ENCODE results near the gene CXorf58. TPM values are rescaled to one million over a fixed set of nuclear protein-coding genes. Genes with fewer than 3 reads are reported as not detected.
"Not testable (repeated sequence)": the region's sequence is repeated elsewhere in the genome, so short reads cannot be mapped to it uniquely, and the experiment has no call there.

CXorf58 gene
- total RNA-seq, 2 experiments from 2014 or later: not detected

DNA sequence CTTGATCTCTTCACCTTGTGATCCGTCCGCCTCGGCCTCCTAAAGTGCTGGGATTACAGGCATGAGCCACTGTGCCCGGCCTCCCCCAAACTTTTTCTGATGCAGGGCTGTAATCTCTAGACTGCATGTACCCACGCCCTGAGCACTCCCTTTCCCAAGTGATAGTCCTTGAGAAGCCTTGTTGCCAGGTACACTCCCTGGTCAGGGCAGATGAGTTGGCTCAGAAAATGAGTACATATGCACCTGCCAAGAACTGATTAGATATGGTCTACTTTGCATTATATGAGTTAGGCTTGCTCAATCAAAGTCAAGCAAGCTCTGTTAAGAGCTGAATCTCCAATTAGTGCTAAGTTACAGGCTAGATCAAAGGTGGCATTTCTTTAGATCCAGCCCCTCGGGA lies 20.4 kb upstream of the CXorf58 start:
- DNase-seq: no peak
- ChIA-PET POLR2A (no interaction called here), CTCF (interaction anchor here (1.4 kb wide), 1 partner anchor 15 kb away, joined by 5 read pairs; no protein-coding TSS in a partner anchor)
- Mint-ChIP-seq H3K4me3 (no peak overlapping the region), H3K36me3 (ENCODE audit: low read depth) (no peaks in the 10 kb centered on the region), H3K4me1 (peaks cover 10% of the 10 kb centered on the region), H3K27ac (no peak overlapping the region), H3K9me3 (no peaks in the 10 kb centered on the region), H3K27me3 (no peaks in the 10 kb centered on the region)

DNA sequence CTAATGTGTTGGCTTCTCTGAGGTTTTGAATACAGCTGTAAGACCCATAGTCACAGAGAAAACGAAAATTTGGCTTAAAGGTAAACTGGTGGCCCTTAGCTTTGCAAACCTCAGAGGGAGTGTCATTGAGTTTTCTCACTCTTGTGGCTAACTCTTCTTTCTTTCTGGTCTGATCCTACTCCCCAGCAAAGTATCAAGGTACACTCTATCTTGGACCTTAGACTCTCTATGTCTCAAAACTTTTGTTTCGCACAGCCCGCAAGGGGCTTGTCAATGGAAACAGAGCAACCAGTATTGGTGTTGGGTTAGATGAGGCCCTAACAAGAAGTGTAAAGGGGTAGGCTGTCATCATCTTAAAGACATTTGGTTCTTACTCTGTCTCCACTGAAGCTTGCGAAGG lies 19.9 kb upstream of the CXorf58 start:
- DNase-seq: no peak
- ChIA-PET POLR2A (no interaction called here), CTCF (interaction anchor here (1.4 kb wide), 1 partner anchor 14 kb away, joined by 5 read pairs; no protein-coding TSS in a partner anchor)
- Mint-ChIP-seq H3K9me3 (no peaks in the 10 kb centered on the region), H3K36me3 (ENCODE audit: low read depth) (no peaks in the 10 kb centered on the region), H3K4me1 (peaks cover 10% of the 10 kb centered on the region), H3K4me3 (no peak overlapping the region), H3K27ac (no peak overlapping the region), H3K27me3 (no peaks in the 10 kb centered on the region)

DNA sequence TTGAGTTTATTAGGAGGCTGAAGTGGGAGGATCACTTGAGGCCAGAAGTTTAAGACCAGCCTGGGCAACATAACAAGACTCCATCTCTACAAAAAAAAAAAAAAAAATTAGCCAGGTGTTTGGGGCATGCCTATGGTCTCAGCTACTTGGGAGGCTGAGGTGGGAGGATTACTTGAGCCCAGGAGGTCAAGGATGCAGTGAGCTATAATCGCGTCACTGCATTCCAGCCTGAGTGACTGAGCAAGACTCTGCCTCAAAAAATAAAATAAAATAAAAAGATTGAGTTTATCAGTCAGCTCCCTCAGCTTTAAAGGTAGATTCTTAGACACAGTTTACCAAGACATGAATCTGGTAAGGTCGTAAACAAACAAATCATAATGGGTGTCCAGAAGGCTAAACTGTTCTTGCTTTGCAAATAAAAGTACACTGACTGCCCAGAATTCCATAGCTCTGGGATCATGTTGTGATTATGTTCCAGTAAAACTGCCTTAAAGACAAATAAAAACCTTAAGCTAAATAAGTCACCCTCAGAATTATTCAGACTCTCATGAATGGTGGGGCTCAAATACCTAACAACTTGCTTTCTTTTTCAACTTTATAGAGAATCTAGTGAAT lies 18.8 kb upstream of the CXorf58 start:
- ChIA-PET CTCF (interaction anchor here (0.7 to 0.9 kb wide), 2 partner anchors 13 to 15 kb away, joined by 5 read pairs; no protein-coding TSS in a partner anchor), POLR2A (no interaction called here)
- Mint-ChIP-seq H3K27ac (no peak overlapping the region), H3K9me3 (no peaks in the 10 kb centered on the region), H3K4me3 (no peak overlapping the region), H3K36me3 (ENCODE audit: low read depth) (no peaks in the 10 kb centered on the region), H3K27me3 (no peaks in the 10 kb centered on the region), H3K4me1 (peaks cover 6% of the 10 kb centered on the region)
- no peak for DNase-seq

DNA sequence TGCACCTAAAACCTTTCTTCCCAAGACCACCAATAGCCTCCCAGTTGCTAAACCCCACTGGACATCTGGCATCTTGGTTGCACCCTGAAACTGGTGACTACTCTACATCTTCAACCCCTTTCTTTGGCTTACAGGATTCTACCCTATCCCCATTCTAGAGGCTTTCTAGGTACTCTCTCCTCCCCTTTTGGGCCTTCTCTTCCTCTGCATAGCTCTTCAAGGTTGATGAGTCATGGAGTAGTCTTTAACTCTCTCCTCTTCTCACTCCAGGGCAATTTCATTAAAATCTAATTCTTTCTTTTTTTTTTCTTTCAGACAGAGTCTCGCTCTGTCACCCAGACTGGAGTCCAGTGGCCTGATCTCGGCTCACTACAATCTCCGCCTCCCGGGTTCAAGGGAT lies 16.9 kb upstream of the CXorf58 start:
- no peak overlapping the region for H3K4me3 Mint-ChIP-seq
- H3K9me3 Mint-ChIP-seq: no peaks in the 10 kb centered on the region
- no peak for DNase-seq
- H3K36me3 Mint-ChIP-seq (ENCODE audit: low read depth): peaks cover 2% of the 10 kb centered on the region
- POLR2A ChIA-PET: no interaction called here
- H3K27me3 Mint-ChIP-seq: no peaks in the 10 kb centered on the region
- CTCF ChIA-PET: no interaction called here
- peaks cover 3% of the 10 kb centered on the region for H3K4me1 Mint-ChIP-seq
- no peak overlapping the region for H3K27ac Mint-ChIP-seq

DNA sequence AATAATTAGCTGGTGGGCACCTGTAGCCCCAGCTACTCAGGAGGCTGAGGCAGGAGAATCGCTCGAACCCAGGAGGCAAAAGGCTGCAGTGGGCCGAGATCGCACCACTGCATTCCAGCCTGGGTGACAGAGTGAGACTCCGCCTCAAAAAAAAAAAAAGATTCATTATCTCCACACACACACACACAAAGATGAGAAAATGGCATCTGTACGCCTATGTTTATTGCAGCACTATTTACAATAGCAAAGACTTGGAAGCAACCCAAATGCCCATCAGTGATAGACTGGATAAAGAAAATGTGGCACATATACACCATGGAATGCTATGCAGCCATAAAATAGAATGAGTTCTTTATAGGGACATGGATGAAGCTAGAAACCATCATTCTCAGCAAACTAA lies 12.8 kb upstream of the CXorf58 start:
- H3K36me3 Mint-ChIP-seq (ENCODE audit: low read depth); DNase-seq; CTCF ChIA-PET; H3K9me3 Mint-ChIP-seq; H3K27ac Mint-ChIP-seq; H3K27me3 Mint-ChIP-seq; H3K4me3 Mint-ChIP-seq; POLR2A ChIA-PET: not testable (repeated sequence)
- H3K4me1 Mint-ChIP-seq: peaks cover 17% of the 10 kb centered on the region

DNA sequence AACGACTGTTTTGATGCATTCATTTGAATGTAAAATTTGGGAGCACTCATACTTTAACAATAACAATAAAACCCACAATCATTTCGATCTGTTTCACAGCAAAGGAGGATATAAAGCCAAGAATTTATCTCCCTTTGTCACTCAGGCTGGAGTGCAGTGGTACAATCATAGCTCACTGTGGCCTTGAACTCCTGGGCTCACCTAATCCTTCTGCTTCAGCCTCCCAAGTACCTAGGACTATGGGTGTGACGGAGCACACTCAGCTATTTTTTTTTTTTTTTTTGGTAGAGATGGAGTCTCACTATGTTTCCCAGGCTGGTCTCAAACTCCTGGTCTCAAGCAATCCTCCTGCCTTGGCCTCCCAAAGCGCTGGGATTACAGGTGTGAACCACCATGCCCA lies 11.3 kb upstream of the CXorf58 start:
- H3K9me3 Mint-ChIP-seq; DNase-seq; H3K4me3 Mint-ChIP-seq; H3K27me3 Mint-ChIP-seq; H3K36me3 Mint-ChIP-seq (ENCODE audit: low read depth); H3K27ac Mint-ChIP-seq: not testable (repeated sequence)
- CTCF ChIA-PET: interaction anchor here (0.6 to 0.8 kb wide), 2 partner anchors 114 to 126 kb away, joined by 3 to 4 read pairs; no protein-coding TSS in a partner anchor
- H3K4me1 Mint-ChIP-seq: peaks cover 20% of the 10 kb centered on the region
- POLR2A ChIA-PET: interaction anchor here (0.7 kb wide), 1 partner anchor 114 kb away, joined by 3 read pairs; the partner anchor contains the start of gene SAT1

DNA sequence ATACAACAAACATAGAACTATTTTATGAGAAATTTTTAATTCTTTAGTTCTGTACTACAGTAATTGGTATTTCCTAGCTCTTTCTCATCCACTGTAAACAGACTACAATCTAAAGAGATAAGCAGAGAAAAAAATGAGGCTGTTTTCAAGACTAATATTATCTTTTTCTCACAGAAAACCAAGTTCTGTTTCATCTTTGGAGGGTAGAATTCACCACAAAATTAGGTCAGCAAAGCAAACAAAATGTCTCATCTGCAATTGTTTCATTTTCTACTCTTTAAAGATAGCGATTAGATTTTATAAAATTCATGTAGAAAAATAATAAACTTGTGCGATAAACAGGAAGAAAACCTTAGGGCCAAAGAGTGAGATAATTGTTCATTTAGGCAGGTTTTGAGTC lies 10.8 kb upstream of the CXorf58 start:
- H3K9me3 Mint-ChIP-seq: no peaks in the 10 kb centered on the region
- no peak for DNase-seq
- H3K4me1 Mint-ChIP-seq: peaks cover 20% of the 10 kb centered on the region
- peaks cover 2% of the 10 kb centered on the region for H3K36me3 Mint-ChIP-seq (ENCODE audit: low read depth)
- no peaks in the 10 kb centered on the region for H3K27me3 Mint-ChIP-seq
- POLR2A ChIA-PET: interaction anchor here (0.7 kb wide), 1 partner anchor 114 kb away, joined by 3 read pairs; the partner anchor contains the start of gene SAT1
- H3K27ac Mint-ChIP-seq: no peak overlapping the region
- CTCF ChIA-PET: interaction anchor here (0.8 kb wide), 1 partner anchor 126 kb away, joined by 3 read pairs; no protein-coding TSS in a partner anchor
- no peak overlapping the region for H3K4me3 Mint-ChIP-seq

DNA sequence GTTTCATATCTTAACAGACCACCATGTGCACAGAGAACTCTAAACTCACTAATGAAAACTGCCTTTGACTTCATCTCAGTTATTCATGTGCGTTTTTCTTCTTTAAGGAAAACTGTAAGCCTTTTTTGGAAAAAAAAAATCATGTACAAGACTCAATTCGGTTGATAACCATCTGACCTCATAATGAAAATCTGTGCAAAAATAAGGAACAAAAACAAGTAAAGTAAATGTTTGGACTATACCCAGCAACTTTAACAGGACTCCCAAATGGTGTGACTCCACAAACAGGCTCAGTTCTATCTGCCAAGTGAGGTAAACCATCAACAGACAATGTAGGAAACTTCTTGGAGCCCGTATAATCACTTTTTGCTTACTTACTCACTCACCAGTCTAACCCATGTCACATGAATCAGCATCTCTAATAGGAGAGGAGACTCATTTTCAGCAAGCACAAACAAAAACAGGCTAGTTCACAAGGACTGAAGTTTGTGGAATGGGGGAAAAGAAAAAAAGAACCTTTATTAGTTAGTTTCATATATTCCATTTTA lies 9.3 kb upstream of the CXorf58 start:
- POLR2A ChIA-PET: no interaction called here
- Mint-ChIP-seq H3K4me3 (no peak overlapping the region), H3K36me3 (ENCODE audit: low read depth) (peaks cover 2% of the 10 kb centered on the region), H3K9me3 (no peaks in the 10 kb centered on the region), H3K4me1 (peaks cover 20% of the 10 kb centered on the region), H3K27me3 (no peaks in the 10 kb centered on the region), H3K27ac (no peak overlapping the region)
- CTCF ChIA-PET: no interaction called here
- DNase-seq: no peak

DNA sequence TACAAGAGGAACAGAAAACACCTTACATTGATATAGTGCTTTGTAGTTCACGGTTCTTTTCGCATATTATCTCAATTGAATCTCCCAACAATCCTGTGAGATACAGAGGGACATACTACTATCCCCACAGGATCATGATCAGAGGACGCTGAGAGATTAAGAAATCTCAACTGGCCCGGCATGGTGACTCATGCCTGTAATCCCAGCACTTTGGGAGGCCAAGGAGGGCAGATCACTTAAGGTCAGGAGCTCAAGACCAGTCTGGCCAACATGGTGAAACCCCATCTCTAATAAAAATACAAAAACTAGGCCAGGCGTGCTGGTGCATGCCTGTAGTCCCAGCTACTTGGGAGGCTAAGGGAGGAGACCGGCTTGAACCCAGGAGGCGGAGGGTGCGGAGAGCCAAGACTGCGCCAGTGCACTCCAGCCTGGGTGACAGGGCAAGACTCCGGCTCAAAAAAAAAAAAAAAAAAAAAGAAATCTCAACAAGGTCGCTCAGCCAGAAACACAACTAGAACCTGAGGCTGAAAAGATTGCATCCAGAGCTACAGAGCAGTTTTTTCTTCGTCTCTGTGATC lies 7.5 kb upstream of the CXorf58 start:
- CTCF ChIA-PET: interaction anchor here (1.2 to 3.7 kb wide), 4 partner anchors 112 to 207 kb away, joined by 3 to 80 read pairs (median 52); partner anchors contain the start of genes EIF2S3 and SAT1

DNA sequence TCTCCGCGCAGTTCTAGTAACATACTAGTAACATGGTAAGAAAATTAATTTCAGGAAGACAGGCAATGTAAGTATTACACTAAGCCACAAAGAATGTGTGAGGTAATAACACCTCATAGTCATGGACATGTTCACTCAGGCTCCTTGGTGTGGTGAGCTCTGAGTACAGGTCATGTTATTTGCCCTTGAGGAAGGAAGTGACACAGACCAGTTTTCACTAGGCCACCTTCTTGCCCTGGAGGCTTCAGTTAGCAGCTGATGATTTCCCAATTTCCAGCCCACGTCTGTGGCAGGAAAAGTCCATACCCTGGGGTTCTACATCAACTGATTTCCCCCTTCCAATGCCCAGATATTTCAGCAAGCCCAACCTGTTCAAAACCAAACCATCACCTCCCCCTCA lies 6.7 kb upstream of the CXorf58 start:
- Mint-ChIP-seq H3K4me3 (no peak overlapping the region), H3K4me1 (peaks cover 24% of the 10 kb centered on the region), H3K27ac (no peak overlapping the region), H3K36me3 (ENCODE audit: low read depth) (no peaks in the 10 kb centered on the region), H3K9me3 (no peaks in the 10 kb centered on the region), H3K27me3 (no peaks in the 10 kb centered on the region)
- no peak for DNase-seq
- POLR2A ChIA-PET: interaction anchor here (1.1 to 3.0 kb wide), 3 partner anchors 117 to 158 kb away, joined by 3 to 44 read pairs (median 5); partner anchors contain the start of genes ACOT9 and SAT1
- CTCF ChIA-PET: interaction anchor here (0.8 to 3.7 kb wide), 12 partner anchors 81 to 218 kb away, joined by 3 to 80 read pairs (median 10); partner anchors contain the start of genes ACOT9, EIF2S3, KLHL15 and SAT1

More for the DNA sequence above, 7.5 kb upstream of the CXorf58 start:
- no peak for DNase-seq
- H3K36me3 Mint-ChIP-seq (ENCODE audit: low read depth): peaks cover under 1% of the 10 kb centered on the region
- no peaks in the 10 kb centered on the region for H3K9me3 Mint-ChIP-seq
- H3K4me3 Mint-ChIP-seq: no peak overlapping the region
- POLR2A ChIA-PET: interaction anchor here (1.1 to 3.0 kb wide), 2 partner anchors 117 to 157 kb away, joined by 3 to 44 read pairs; partner anchors contain the start of genes ACOT9 and SAT1
- peaks cover 22% of the 10 kb centered on the region for H3K4me1 Mint-ChIP-seq
- no peak overlapping the region for H3K27ac Mint-ChIP-seq
- H3K27me3 Mint-ChIP-seq: no peaks in the 10 kb centered on the region

DNA sequence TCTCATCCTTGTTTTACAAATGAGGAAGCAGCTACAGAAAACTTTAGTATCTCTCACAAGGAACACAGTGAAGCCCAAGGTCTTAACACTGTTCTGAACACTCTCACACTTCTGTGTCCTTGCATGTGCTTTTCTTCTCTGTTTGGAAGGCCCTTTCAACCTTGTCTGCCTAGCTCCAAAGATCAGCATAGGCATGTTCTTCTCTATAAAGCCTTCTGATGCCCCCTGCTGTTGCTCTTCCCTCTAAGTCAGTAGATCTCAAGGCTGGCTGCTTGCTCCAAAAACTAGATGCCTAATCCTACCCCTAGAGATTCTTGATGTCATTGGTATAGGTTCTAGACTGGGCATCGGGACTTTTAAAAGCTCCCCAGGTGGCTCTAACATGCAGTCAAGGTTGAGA lies 6.0 kb upstream of the CXorf58 start:
- Mint-ChIP-seq H3K4me1 (peaks cover 26% of the 10 kb centered on the region), H3K27me3 (no peaks in the 10 kb centered on the region), H3K27ac (no peak overlapping the region), H3K9me3 (no peaks in the 10 kb centered on the region), H3K36me3 (ENCODE audit: low read depth) (no peaks in the 10 kb centered on the region), H3K4me3 (no peak overlapping the region)
- peak; percentile 48 for DNase-seq
- ChIA-PET CTCF (interaction anchor here (0.6 to 3.7 kb wide), 31 partner anchors 10 to 516 kb away, joined by 3 to 80 read pairs (median 5); partner anchors contain the start of genes ACOT9, EIF2S3, KLHL15 and SAT1), POLR2A (interaction anchor here (0.9 to 3.0 kb wide), 7 partner anchors 82 to 208 kb away, joined by 3 to 44 read pairs (median 4); partner anchors contain the start of gene SAT1)

DNA sequence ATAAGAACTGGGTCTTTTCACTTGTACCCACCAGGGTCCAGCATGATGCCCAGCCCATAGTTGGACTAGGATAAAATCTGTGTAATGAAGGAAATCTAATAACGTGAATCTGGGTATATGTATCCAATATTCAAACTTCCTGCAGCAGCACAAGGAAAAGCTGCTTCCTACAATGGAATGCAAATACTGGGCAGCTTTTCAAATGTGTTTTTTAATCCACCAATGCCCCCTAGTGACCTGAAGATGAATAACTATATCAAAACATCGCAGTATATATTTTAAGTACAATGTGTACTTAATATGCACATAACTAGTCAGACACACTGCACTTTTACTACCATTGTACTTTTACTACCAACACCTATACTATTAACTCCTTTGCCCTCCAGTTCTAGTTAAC lies 5.4 kb upstream of the CXorf58 start:
- Mint-ChIP-seq H3K9me3 (no peaks in the 10 kb centered on the region), H3K36me3 (ENCODE audit: low read depth) (no peaks in the 10 kb centered on the region), H3K4me1 (peaks cover 20% of the 10 kb centered on the region), H3K27ac (no peak overlapping the region), H3K4me3 (no peak overlapping the region), H3K27me3 (no peaks in the 10 kb centered on the region)
- ChIA-PET POLR2A (interaction anchor here (0.9 to 3.0 kb wide), 7 partner anchors 83 to 209 kb away, joined by 3 to 44 read pairs (median 4); partner anchors contain the start of gene SAT1), CTCF (interaction anchor here (0.6 to 3.7 kb wide), 29 partner anchors 10 to 518 kb away, joined by 3 to 80 read pairs (median 5); partner anchors contain the start of genes ACOT9, EIF2S3, KLHL15 and SAT1)
- DNase-seq: no peak

DNA sequence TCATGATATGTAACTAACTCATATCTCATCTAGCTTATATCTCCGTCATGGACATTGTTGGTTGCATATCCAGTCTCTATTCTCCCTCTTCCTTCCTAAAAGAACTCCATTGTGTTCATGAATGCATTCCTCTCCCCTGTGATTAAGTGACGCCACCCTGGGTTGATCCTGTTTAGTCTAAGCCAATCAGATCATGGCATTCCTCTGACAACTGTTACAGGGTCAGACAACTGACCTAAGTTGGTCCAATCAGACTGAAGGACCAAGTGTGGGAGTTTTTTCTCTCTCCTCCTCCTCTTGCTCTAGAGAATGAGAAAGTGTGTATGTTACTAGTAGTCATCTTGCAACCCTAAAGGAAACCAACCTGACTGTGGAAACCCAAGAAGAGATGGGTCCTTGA lies 3.7 kb upstream of the CXorf58 start:
- H3K9me3 Mint-ChIP-seq: no peaks in the 10 kb centered on the region
- no peak for DNase-seq
- H3K36me3 Mint-ChIP-seq (ENCODE audit: low read depth): no peaks in the 10 kb centered on the region
- H3K27me3 Mint-ChIP-seq: no peaks in the 10 kb centered on the region
- H3K27ac Mint-ChIP-seq: no peak overlapping the region
- H3K4me3 Mint-ChIP-seq: no peak overlapping the region
- ChIA-PET CTCF (interaction anchor here (0.6 to 3.7 kb wide), 7 partner anchors 114 to 210 kb away, joined by 3 to 78 read pairs (median 5); partner anchors contain the start of genes EIF2S3 and SAT1), POLR2A (no interaction called here)
- H3K4me1 Mint-ChIP-seq: peaks cover 27% of the 10 kb centered on the region
